HCT116 (cell line): ENCODE results near the gene GSN. TPM values are rescaled to one million over a fixed set of nuclear protein-coding genes. Genes with fewer than 3 reads are reported as not detected.

Experiments
- ATAC-seq: fragments of 200-7000 bp; cut with Tn5 transposase; 2 replicates; pipeline ENCODE4 v1.9.1; 2020; ENCODE audit warnings: mild to moderate bottlenecking, moderate library complexity
- BruUV-seq: library from RNA; stranded (reverse); fragments of 400-500 nt; replicated peaks from 2 replicates; lab custom pipeline; 2021; lab: Mats Ljungman, UMichigan
- CTCF ChIA-PET: fragments of 300-600 bp; sonication (Branson Sonifier 250); formaldehyde crosslinking; loops from one replicate; lab custom pipeline; 2021; ENCODE audit warnings: antibody characterized with exemption; lab: Charles Lee
- POLR2A ChIA-PET: fragments of 300-600, 350-600 bp; sonication (Branson Sonifier 250); formaldehyde crosslinking; loops from one replicate; lab custom pipeline; 2021; ENCODE audit warnings: antibody characterized with exemption; lab: Charles Lee
- RAD21 ChIA-PET, 2 experiments: fragments of 300-600 bp; sonication (Branson Sonifier 250); formaldehyde crosslinking; loops; one replicate each; lab custom pipeline; 2023; ENCODE audit warnings: low total read pairs in 2 of 2; ENCODE audit not compliant: uncharacterized antibody in 2 of 2, unreplicated experiment in 2 of 2, low non-redundant PET in 1 of 2; lab: Charles Lee
- DNase-seq: peaks from one replicate; pipeline ENCODE4 v3.0.0-alpha.2; 2010; ENCODE audit warnings: low read depth, low spot score
- H2AFZ ChIP-seq: fragments of 200-600 bp; shearing (Covaris generic), sonication (generic); 2 replicates; pipeline ENCODE4 v1.6.1; 2017; ENCODE audit warnings: low read depth, mixed run types, mixed read lengths, antibody characterized with exemption, low read length; ENCODE audit not compliant: poor library complexity, severe bottlenecking
- H3K27ac ChIP-seq: 2 replicates; pipeline ENCODE4 v1.5.1; 2012; ENCODE audit warnings: low read depth, low read length
- H3K27me3 ChIP-seq: fragments of 200-600 bp; sonication (generic); 2 replicates; pipeline ENCODE4 v1.6.1; 2016; ENCODE audit warnings: mixed run types, low read length, mixed read lengths; ENCODE audit not compliant: insufficient read depth
- H3K36me3 ChIP-seq, 2 experiments: fragments of 200-500 bp in 1 of 2; fragments of 200-600 bp in 1 of 2; sonication (Bioruptor generic) in 1 of 2; sonication (generic) in 1 of 2; 2 replicates each; pipeline versions ENCODE4 v1.5.1 to v1.6.1; 2014 to 2016; ENCODE audit warnings: low read length in 2 of 2, inconsistent platforms in 1 of 2, mixed read lengths in 1 of 2, mixed run types in 1 of 2; ENCODE audit not compliant: insufficient read depth in 2 of 2, control insufficient read depth in 1 of 2
- H3K4me1 ChIP-seq, 2 experiments: fragments of 200-600 bp in 1 of 2; sonication (generic) in 1 of 2; 2 replicates each; pipeline versions ENCODE4 v1.5.1 to v1.6.1; 2012 to 2017; ENCODE audit warnings: low read length in 2 of 2, inconsistent platforms in 1 of 2, mild to moderate bottlenecking in 1 of 2, mixed read lengths in 1 of 2, mixed run types in 1 of 2, moderate library complexity in 1 of 2; ENCODE audit not compliant: insufficient read depth in 2 of 2, control insufficient read depth in 1 of 2
- H3K4me2 ChIP-seq: fragments of 200-600 bp; sonication (generic); 2 replicates; pipeline ENCODE4 v1.6.1; 2017; ENCODE audit warnings: mixed run types, low read length, mixed read lengths
- H3K4me3 ChIP-seq, 2 experiments: fragments of 200-600 bp in 1 of 2; sonication (generic) in 1 of 2; replicated peaks in 1 of 2; 2 replicates each; pipeline ENCODE4 v1.5.1; 2011 to 2016; ENCODE audit warnings: low read length in 2 of 2, control low read depth in 1 of 2, low read depth in 1 of 2, mild to moderate bottlenecking in 1 of 2, mixed read lengths in 1 of 2, mixed run types in 1 of 2
- H3K79me2 ChIP-seq: fragments of 200-600 bp; sonication (generic); 2 replicates; pipeline ENCODE4 v1.6.1; 2017; ENCODE audit warnings: mild to moderate bottlenecking, mixed run types, low read length, moderate library complexity, mixed read lengths; ENCODE audit not compliant: insufficient read depth
- H3K9ac ChIP-seq: fragments of 200-600 bp; sonication (generic); 2 replicates; pipeline ENCODE4 v1.6.1; 2016; ENCODE audit warnings: low read length, mixed read lengths
- H3K9me2 ChIP-seq: fragments of 200-600 bp; sonication (generic), shearing (Covaris generic); 2 replicates; pipeline ENCODE4 v1.6.1; 2017; ENCODE audit warnings: mixed run types, mild to moderate bottlenecking, moderate library complexity; ENCODE audit not compliant: insufficient read depth
- H3K9me3 ChIP-seq, 2 experiments: fragments of 200-500 bp in 1 of 2; fragments of 200-600 bp in 1 of 2; sonication (Bioruptor generic) in 1 of 2; sonication (generic) in 1 of 2; 2 replicates each; pipeline ENCODE4 v1.6.1; 2014 to 2017; ENCODE audit warnings: low read length in 2 of 2, mixed read lengths in 2 of 2, inconsistent platforms in 1 of 2, low read depth in 1 of 2, mild to moderate bottlenecking in 1 of 2, mixed run types in 1 of 2, moderate library complexity in 1 of 2; ENCODE audit not compliant: control insufficient read depth in 1 of 2, insufficient read depth in 1 of 2
- H4K20me1 ChIP-seq: fragments of 200-600 bp; sonication (generic), shearing (Covaris generic); 2 replicates; pipeline ENCODE4 v1.6.1; 2017; ENCODE audit warnings: mixed run types, mild to moderate bottlenecking, moderate library complexity; ENCODE audit not compliant: insufficient read depth
- ATF3 ChIP-seq: IDR thresholded peaks from 2 replicates; pipeline ENCODE4 v1.6.1; 2012
- CBX3 ChIP-seq: IDR thresholded peaks from 2 replicates; pipeline ENCODE4 v1.6.1; 2012; ENCODE audit warnings: low read depth
- CEBPB ChIP-seq: IDR thresholded peaks from 2 replicates; pipeline ENCODE4 v1.6.1; 2012; ENCODE audit warnings: low read depth
- CTCF ChIP-seq, 3 experiments: fragments of 200-600 bp in 1 of 3; sonication (generic) in 1 of 3; IDR thresholded peaks in 2 of 3; conservative IDR thresholded peaks in 1 of 3; 2 replicates each; pipeline ENCODE4 v1.5.1; 2012 to 2017; ENCODE audit warnings: low read depth in 2 of 3, low read length in 2 of 3, antibody characterized with exemption in 1 of 3, borderline replicate concordance in 1 of 3, control low read depth in 1 of 3, mild to moderate bottlenecking in 1 of 3, mixed read lengths in 1 of 3, mixed run types in 1 of 3, moderate library complexity in 1 of 3; ENCODE audit not compliant: insufficient read depth in 1 of 3
- EGR1 ChIP-seq: IDR thresholded peaks from 2 replicates; pipeline ENCODE4 v1.6.1; 2012; ENCODE audit warnings: low read depth
- EZH2 ChIP-seq: fragments of 200-600 bp; sonication (generic); IDR thresholded peaks from 2 replicates; pipeline ENCODE4 v1.6.1; 2017; ENCODE audit warnings: antibody characterized with exemption, mixed run types
- EZH2phosphoT487 ChIP-seq: fragments of 200-600 bp; IDR thresholded peaks from 2 replicates; pipeline ENCODE4 v1.6.1; 2018; ENCODE audit warnings: antibody characterized with exemption, borderline replicate concordance
- FOSL1 ChIP-seq: IDR thresholded peaks from 2 replicates; pipeline ENCODE4 v1.6.1; 2012; ENCODE audit warnings: low read depth
- JUND ChIP-seq: IDR thresholded peaks from 2 replicates; pipeline ENCODE4 v1.6.1; 2012
- POLR2A ChIP-seq: IDR thresholded peaks from 2 replicates; pipeline ENCODE4 v1.7.0; 2011; ENCODE audit warnings: borderline replicate concordance; ENCODE audit not compliant: insufficient read depth, insufficient read length; ENCODE audit errors: extremely low read depth
- POLR2AphosphoS5 ChIP-seq: IDR thresholded peaks from 2 replicates; pipeline ENCODE4 v1.6.1; 2011; ENCODE audit warnings: mild to moderate bottlenecking, low read depth, low read length, moderate library complexity
- RAD21 ChIP-seq: IDR thresholded peaks from 2 replicates; pipeline ENCODE4 v1.6.1; 2012; ENCODE audit warnings: low read depth, mild to moderate bottlenecking
- REST ChIP-seq: IDR thresholded peaks from 2 replicates; pipeline ENCODE4 v1.6.1; 2012; ENCODE audit warnings: low read depth
- SIN3A ChIP-seq: IDR thresholded peaks from 2 replicates; pipeline ENCODE4 v1.6.1; 2012; ENCODE audit warnings: low read depth
- SP1 ChIP-seq: IDR thresholded peaks from 2 replicates; pipeline ENCODE4 v1.6.1; 2012; ENCODE audit warnings: low read depth
- SRF ChIP-seq: IDR thresholded peaks from 2 replicates; pipeline ENCODE4 v1.6.1; 2012; ENCODE audit warnings: low read depth
- TCF7L2 ChIP-seq: IDR thresholded peaks from 2 replicates; pipeline ENCODE4 v1.7.0; 2011; ENCODE audit warnings: borderline replicate concordance, inconsistent platforms; ENCODE audit not compliant: insufficient read depth, insufficient read length; ENCODE audit errors: extremely low read depth
- YY1 ChIP-seq: IDR thresholded peaks from 2 replicates; pipeline ENCODE4 v1.6.1; 2011; ENCODE audit warnings: low read length, low read depth, moderate library complexity, mild to moderate bottlenecking; ENCODE audit not compliant: insufficient replicate concordance; ENCODE audit errors: extremely low read depth
- ZBTB33 ChIP-seq: IDR thresholded peaks from 2 replicates; pipeline ENCODE4 v1.6.1; 2011; ENCODE audit warnings: mild to moderate bottlenecking, low read length, moderate library complexity; ENCODE audit not compliant: insufficient replicate concordance; ENCODE audit errors: extremely low read depth
- intact Hi-C: fragments of 100-400 bp; cut with micrococcal nuclease; formaldehyde crosslinking; loops from 2 replicates; pipeline ENCODE4 v1.10.0; 2022
- total RNA-seq: library from RNA; stranded (reverse); gene quantifications from one replicate; pipeline ENCODE4 v1.2.1, GENCODE V29; 2021; ENCODE audit not compliant: unreplicated experiment

Gene GSN
- total RNA-seq, 1 experiment from 2014 or later: 71.3 TPM

DNA sequence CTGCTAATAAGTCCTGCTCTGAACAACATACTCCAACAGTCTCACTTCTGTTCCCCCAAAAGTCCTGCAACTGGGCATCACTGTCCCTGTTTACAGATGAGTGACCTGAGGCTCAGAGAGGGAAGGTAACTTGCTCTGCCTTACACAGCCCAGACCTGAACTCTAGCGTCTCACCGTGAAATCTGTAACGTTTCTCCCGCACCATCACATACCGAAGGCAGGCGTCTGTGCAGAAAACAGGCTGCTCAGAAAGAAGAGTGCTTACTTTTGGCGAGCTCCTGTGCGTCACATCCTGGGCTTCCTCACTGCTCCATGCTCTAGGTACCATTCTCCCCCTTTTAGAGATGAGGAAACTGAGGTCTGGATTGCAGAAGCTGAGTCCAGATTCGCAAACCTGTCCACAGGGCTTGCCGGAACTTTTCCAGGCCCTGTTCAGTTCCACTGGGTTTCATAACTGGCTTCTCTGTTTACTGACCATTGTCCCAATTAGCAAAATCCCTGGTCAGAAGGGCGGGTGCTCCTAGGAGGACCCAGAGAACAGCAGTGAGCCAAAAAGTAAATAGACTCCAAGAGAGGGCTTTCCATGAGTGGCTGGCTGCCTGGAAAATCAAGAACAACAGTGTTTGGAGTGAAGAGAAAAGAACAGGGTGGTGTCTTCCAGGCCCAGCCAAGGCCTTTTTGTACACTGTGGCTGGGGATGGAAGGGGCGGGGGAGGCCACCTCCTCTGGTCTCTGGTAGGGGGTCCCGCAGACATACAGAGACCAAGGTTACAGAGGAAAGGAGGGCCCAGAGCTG is 27.1 kb downstream of the GSN start:
- ATAC-seq (no peak), DNase-seq (no peak)

More for the DNA sequence above, 27.1 kb downstream of the GSN start:
- Histone ChIP-seq H3K4me2 (no peak overlapping the region), H3K4me1 (peaks cover 19 to 23% of the 10 kb centered on the region in 2 experiments), H3K79me2 (no peaks in the 10 kb centered on the region), H3K27me3 (no peaks in the 10 kb centered on the region), H3K9ac (no peak overlapping the region), H3K9me3 (no peaks in the 10 kb centered on the region), H2AFZ (no peak overlapping the region), H4K20me1 (no peaks in the 10 kb centered on the region), H3K27ac (no peak overlapping the region), H3K36me3 (no peaks in the 10 kb centered on the region), H3K4me3 (no peak overlapping the region), H3K9me2 (no peaks in the 10 kb centered on the region)
- CTCF ChIA-PET: no interaction called here
- intact Hi-C loops: no loop called here
- TF ChIP-seq POLR2AphosphoS5: no peak
- no peak for TF ChIP-seq CBX3
- no peak for TF ChIP-seq EGR1
- no peak for TF ChIP-seq YY1
- TF ChIP-seq SP1: no peak
- no peak for TF ChIP-seq FOSL1
- no peak for TF ChIP-seq EZH2phosphoT487
- TF ChIP-seq REST: no peak
- TF ChIP-seq CEBPB: no peak
- no peak for TF ChIP-seq CTCF (IDR thresholded peaks at IDR 0.05 in 2 of 3, conservative IDR thresholded peaks at IDR 0.05 in 1 of 3; ENCODE audit: borderline replicate concordance in 1 of 3, insufficient read depth in 1 of 3, low read depth in 2 of 3, low read length in 2 of 3)
- no peak for TF ChIP-seq SIN3A
- TF ChIP-seq RAD21: no peak
- TF ChIP-seq SRF: no peak
- no peak for TF ChIP-seq POLR2A
- TF ChIP-seq ATF3: no peak
- TF ChIP-seq JUND: no peak
- TF ChIP-seq ZBTB33: no peak
- no peak for TF ChIP-seq EZH2
- TF ChIP-seq TCF7L2: no peak
- POLR2A ChIA-PET: no interaction called here
- no TSS peak for BruUV-seq
- RAD21 ChIA-PET: no interaction called here
